Mesenchymal stem cell (in vitro differentiated cells and primary cell): Measurements from ENCODE around the gene SERINC5. TPM values are rescaled to one million over a fixed set of nuclear protein-coding genes. Genes with fewer than 3 reads are reported as not detected.
"Not testable (repeated sequence)": the region's sequence is repeated elsewhere in the genome, so short reads cannot be mapped to it uniquely, and the experiment has no call there.

Source experiments
- DNase-seq: peaks from one replicate; pipeline ENCODE4 v3.0.0-alpha.2; 2013
- H2AFZ ChIP-seq: one replicate; pipeline ENCODE4 v1.6.1; 2013; ENCODE audit warnings: low read depth, mild to moderate bottlenecking, control low read depth, inconsistent platforms, low read length, moderate library complexity
- H2AK5ac ChIP-seq: 2 replicates; pipeline ENCODE4 v1.6.1; 2013; ENCODE audit warnings: low read length, moderate library complexity, mild to moderate bottlenecking, inconsistent platforms; ENCODE audit not compliant: severe bottlenecking
- H2BK120ac ChIP-seq: one replicate; pipeline ENCODE4 v1.6.1; 2013; ENCODE audit warnings: low read depth, mild to moderate bottlenecking, inconsistent platforms, low read length, moderate library complexity
- H2BK12ac ChIP-seq, 2 experiments: one replicate each; pipeline ENCODE4 v1.6.1; 2013; ENCODE audit warnings: inconsistent platforms in 2 of 2, low read length in 2 of 2, mild to moderate bottlenecking in 2 of 2, moderate library complexity in 2 of 2, control low read depth in 1 of 2
- H2BK15ac ChIP-seq: one replicate; pipeline ENCODE4 v1.6.1; 2013; ENCODE audit warnings: mild to moderate bottlenecking, low read depth, inconsistent platforms; ENCODE audit not compliant: poor library complexity, severe bottlenecking
- H2BK5ac ChIP-seq: 2 replicates; pipeline ENCODE4 v1.6.1; 2013; ENCODE audit warnings: low read depth, mild to moderate bottlenecking, low read length, control low read depth, inconsistent platforms; ENCODE audit not compliant: poor library complexity, severe bottlenecking
- H3K14ac ChIP-seq, 2 experiments: one replicate each; pipeline ENCODE4 v1.6.1; 2013; ENCODE audit warnings: inconsistent platforms in 2 of 2, low read length in 2 of 2, control low read depth in 1 of 2, mild to moderate bottlenecking in 1 of 2, moderate library complexity in 1 of 2
- H3K18ac ChIP-seq, 2 experiments: one replicate each; pipeline ENCODE4 v1.6.1; 2013; ENCODE audit warnings: inconsistent platforms in 2 of 2, low read length in 2 of 2, control low read depth in 1 of 2, low read depth in 1 of 2, mild to moderate bottlenecking in 1 of 2
- H3K23ac ChIP-seq, 2 experiments: one replicate each; pipeline ENCODE4 v1.6.1; 2013; ENCODE audit warnings: inconsistent platforms in 2 of 2, low read length in 2 of 2, mild to moderate bottlenecking in 2 of 2, moderate library complexity in 2 of 2, control low read depth in 1 of 2
- H3K27ac ChIP-seq: 2 replicates; pipeline ENCODE4 v1.5.1; 2013; ENCODE audit warnings: mild to moderate bottlenecking, moderate library complexity, low read length, control low read depth, inconsistent platforms; ENCODE audit not compliant: poor library complexity, severe bottlenecking
- H3K27me3 ChIP-seq, 2 experiments: 2 replicates each; pipeline versions ENCODE4 v1.6.1 to v1.7.0; 2013; ENCODE audit warnings: low read length in 2 of 2, mild to moderate bottlenecking in 2 of 2, moderate library complexity in 2 of 2, control low read depth in 1 of 2, inconsistent platforms in 1 of 2; ENCODE audit not compliant: control insufficient read depth in 1 of 2, insufficient read depth in 1 of 2
- H3K36me3 ChIP-seq, 2 experiments: 2 replicates each; pipeline versions ENCODE4 v1.6.1 to v1.7.0; 2013; ENCODE audit warnings: low read length in 2 of 2, control low read depth in 1 of 2, inconsistent platforms in 1 of 2, low read depth in 1 of 2, mild to moderate bottlenecking in 1 of 2; ENCODE audit not compliant: insufficient read depth in 2 of 2, control insufficient read depth in 1 of 2
- H3K4ac ChIP-seq, 2 experiments: one replicate each; pipeline ENCODE4 v1.6.1; 2013; ENCODE audit warnings: inconsistent platforms in 2 of 2, low read length in 2 of 2, mild to moderate bottlenecking in 2 of 2, moderate library complexity in 2 of 2, control low read depth in 1 of 2, low read depth in 1 of 2
- H3K4me1 ChIP-seq: 2 replicates; pipeline ENCODE4 v1.6.1; 2013; ENCODE audit warnings: low read depth, low read length, control low read depth; ENCODE audit not compliant: control insufficient read depth, insufficient read depth
- H3K4me2 ChIP-seq: 2 replicates; pipeline ENCODE4 v1.6.1; 2013; ENCODE audit warnings: low read length, mild to moderate bottlenecking, inconsistent platforms; ENCODE audit not compliant: poor library complexity, severe bottlenecking
- H3K4me3 ChIP-seq, 2 experiments: 2 replicates each; pipeline versions ENCODE4 v1.5.1 to v1.7.0; 2013; ENCODE audit warnings: low read length in 2 of 2, mild to moderate bottlenecking in 2 of 2, control low read depth in 1 of 2, low read depth in 1 of 2; ENCODE audit not compliant: insufficient read depth in 1 of 2
- H3K79me1 ChIP-seq: replicated peaks from 2 replicates; pipeline ENCODE4 v1.6.1; 2013; ENCODE audit warnings: mild to moderate bottlenecking, control low read depth, low read length, inconsistent platforms; ENCODE audit not compliant: poor library complexity, severe bottlenecking
- H3K9ac ChIP-seq: 2 replicates; pipeline ENCODE4 v1.7.0; 2013; ENCODE audit warnings: mild to moderate bottlenecking, low read length, moderate library complexity
- H3K9me3 ChIP-seq: 2 replicates; pipeline ENCODE4 v1.7.0; 2013; ENCODE audit warnings: mild to moderate bottlenecking, low read length; ENCODE audit not compliant: control insufficient read depth
- H4K8ac ChIP-seq: one replicate; pipeline ENCODE4 v1.6.1; 2013; ENCODE audit warnings: inconsistent platforms, mild to moderate bottlenecking, low read length, moderate library complexity
- H4K91ac ChIP-seq: one replicate; pipeline ENCODE4 v1.6.1; 2013; ENCODE audit warnings: mild to moderate bottlenecking, low read length, inconsistent platforms
- WGBS: methylation state at CpG from one replicate; pipeline ENCODE4 v1.1.7; 2013; ENCODE audit warnings: mixed read lengths; 5-methylcytosine and 5-hydroxymethylcytosine counted together
- polyA plus RNA-seq, 2 experiments: library from polyadenylated mRNA; stranded (reverse); fragments of 200-250 nt; gene quantifications; one replicate each; pipeline ENCODE4 v1.2.3, GENCODE V29; 2013

SERINC5 gene
- polyA plus RNA-seq (2013, experiment 1 of 2) = 6.8 TPM
- 7.0 TPM for polyA plus RNA-seq (2013, experiment 2 of 2)

DNA sequence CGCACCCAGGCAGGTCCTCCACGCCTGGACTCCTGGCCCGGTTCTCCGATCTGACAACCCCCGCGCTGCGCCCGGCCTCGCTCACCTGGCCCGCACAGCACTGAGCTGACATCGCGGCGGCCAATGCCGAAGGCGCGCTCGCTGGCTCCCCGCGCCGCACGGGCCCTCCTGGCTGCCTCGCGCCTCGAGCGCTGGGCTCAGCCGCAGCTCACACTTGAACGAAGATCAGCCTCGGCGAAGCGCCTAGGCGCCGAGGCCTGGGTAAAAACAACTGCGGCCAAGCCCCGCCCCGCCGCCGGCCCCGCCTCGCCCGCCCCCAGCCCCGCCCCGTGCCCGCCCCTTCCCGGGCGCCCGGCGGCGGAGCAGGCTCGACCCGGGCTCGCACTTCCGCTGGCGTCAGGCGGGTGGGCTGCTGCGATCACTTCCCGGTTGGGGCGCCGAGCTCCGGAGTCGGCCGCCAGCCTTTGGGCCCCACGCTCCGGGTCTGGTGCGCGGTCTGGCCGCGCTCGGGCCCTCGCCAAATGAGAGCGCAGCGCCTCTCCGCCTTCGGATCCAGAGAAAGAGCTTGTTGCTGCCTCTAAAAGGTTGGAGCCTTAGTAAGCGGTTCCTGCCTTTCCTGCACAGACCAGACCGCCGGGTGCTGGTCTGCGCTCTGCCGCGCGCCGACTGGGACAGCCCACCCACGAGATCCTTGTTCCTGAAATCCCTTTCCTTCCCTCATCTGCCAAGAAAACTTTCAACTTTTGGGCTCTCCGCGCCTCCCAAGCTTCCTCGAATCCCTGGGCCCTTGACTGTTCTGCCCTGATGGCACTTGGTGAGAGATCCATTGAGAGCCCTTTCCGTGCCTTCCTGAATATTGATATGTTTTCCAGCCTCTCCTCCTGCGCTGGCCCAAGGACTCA lies at the start of gene SERINC5:
Gene SERINC5 (minus strand): TSS at position 238 of the 902 bp plus-strand sequence. CDS start 126 bp downstream, at position 112.
- Histone ChIP-seq H3K4ac (peak within 1 kb of the TSS; percentile 71 to 76), H2BK15ac (peak within 1 kb of the TSS; percentile 85), H3K9ac (peak within 1 kb of the TSS; percentile 96), H2BK5ac (no peak within 1 kb of the TSS), H4K8ac (peak within 1 kb of the TSS; percentile 57), H3K27me3 (no peaks in the 10 kb centered on the region), H2BK12ac (peak within 1 kb of the TSS in 1 of 2 experiments; percentile 70), H4K91ac (no peak within 1 kb of the TSS), H3K14ac (peak within 1 kb of the TSS in 1 of 2 experiments; percentile 95), H3K4me1 (peaks cover 10% of the 10 kb centered on the region), H3K79me1 (peaks cover 18% of the 10 kb centered on the region), H2BK120ac (peak within 1 kb of the TSS; percentile 87), H2AK5ac (no peak within 1 kb of the TSS), H3K4me3 (peak within 1 kb of the TSS; percentile 91 to 98), H3K36me3 (no peaks in the 10 kb centered on the region), H3K27ac (peak within 1 kb of the TSS; percentile 93), H3K4me2 (peak within 1 kb of the TSS; percentile 96), H3K23ac (peak within 1 kb of the TSS in 1 of 2 experiments; percentile 95), H3K18ac (peak within 1 kb of the TSS; percentile 87 to 99), H2AFZ (peak within 1 kb of the TSS; percentile 95), H3K9me3 (no peaks in the 10 kb centered on the region)
- peak; percentile 82 for DNase-seq
- WGBS = under 1% methylated on average over 82 of the region's 87 CpGs

DNA sequence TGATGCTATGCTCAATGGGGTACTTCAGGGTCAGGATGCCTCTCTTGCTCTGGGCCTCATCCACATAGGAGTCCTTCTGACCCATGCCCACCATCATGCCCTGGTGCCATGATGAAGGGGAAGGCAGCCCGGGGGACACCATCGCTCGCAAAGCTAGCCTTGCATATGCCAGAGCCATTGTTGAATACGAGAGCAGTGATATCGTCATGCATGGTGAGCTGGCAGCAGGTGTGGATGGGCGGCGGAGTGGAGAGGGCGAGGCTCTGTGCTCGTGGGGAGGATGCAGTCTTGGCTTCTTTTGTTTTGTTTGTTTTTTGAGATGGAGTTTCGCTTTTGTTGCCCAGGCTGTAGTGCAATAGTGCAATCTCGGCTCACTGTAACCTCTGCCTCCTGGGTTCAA lies 46.8 kb upstream of the SERINC5 start:
- no peak overlapping the region for H2BK15ac ChIP-seq
- H2BK12ac ChIP-seq = no peak overlapping the region
- H2BK120ac ChIP-seq = no peak overlapping the region
- no peak overlapping the region for H4K8ac ChIP-seq
- H2AK5ac ChIP-seq = no peak overlapping the region
- no peak for DNase-seq
- H3K4ac ChIP-seq = no peak overlapping the region
- H3K14ac ChIP-seq = no peak overlapping the region
- H3K18ac ChIP-seq = no peak overlapping the region
- H3K9ac ChIP-seq = no peak overlapping the region
- H3K27ac ChIP-seq = no peak overlapping the region
- H3K9me3 ChIP-seq = no peaks in the 10 kb centered on the region
- no peak overlapping the region for H3K4me3 ChIP-seq
- H3K4me1 ChIP-seq = no peaks in the 10 kb centered on the region
- no peak overlapping the region for H2AFZ ChIP-seq
- H3K4me2 ChIP-seq = no peak overlapping the region
- no peak overlapping the region for H4K91ac ChIP-seq
- no peaks in the 10 kb centered on the region for H3K36me3 ChIP-seq
- no peaks in the 10 kb centered on the region for H3K79me1 ChIP-seq
- WGBS = 93% methylated on average over 11 of the region's 11 CpGs
- H3K23ac ChIP-seq = no peak overlapping the region
- H3K27me3 ChIP-seq = no peaks in the 10 kb centered on the region
- no peak overlapping the region for H2BK5ac ChIP-seq

DNA sequence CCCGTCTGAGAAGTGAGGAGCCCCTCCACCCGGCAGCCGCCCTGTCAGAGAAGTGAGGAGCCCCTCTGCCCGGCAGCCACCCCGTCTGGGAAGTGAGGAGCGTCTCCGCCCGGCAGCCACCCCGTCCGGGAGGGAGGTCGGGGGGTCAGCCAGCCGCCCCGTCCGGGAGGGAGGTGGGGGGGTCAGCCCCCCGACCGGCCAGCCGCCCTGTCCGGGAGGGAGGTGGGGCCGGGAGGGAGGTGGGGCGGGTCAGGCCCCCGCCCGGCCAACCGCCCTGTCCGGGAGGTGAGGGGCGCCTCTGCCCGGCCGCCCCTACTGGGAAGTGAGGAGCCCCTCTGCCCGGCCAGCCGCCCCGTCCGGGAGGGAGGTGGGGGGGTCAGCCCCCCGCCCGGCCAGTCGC lies 45.5 kb upstream of the SERINC5 start:
- not testable (repeated sequence) for H3K9me3 ChIP-seq, H3K36me3 ChIP-seq, H3K27ac ChIP-seq, H2AK5ac ChIP-seq, H4K91ac ChIP-seq, H3K27me3 ChIP-seq, H3K4me2 ChIP-seq, H3K79me1 ChIP-seq, H3K18ac ChIP-seq, H3K23ac ChIP-seq, H4K8ac ChIP-seq, H2BK120ac ChIP-seq, H3K14ac ChIP-seq, DNase-seq, H3K4me3 ChIP-seq, H2BK15ac ChIP-seq, H3K4ac ChIP-seq, H2BK12ac ChIP-seq, H3K9ac ChIP-seq, H2BK5ac ChIP-seq, H3K4me1 ChIP-seq, H2AFZ ChIP-seq
- WGBS = 97% methylated on average over 15 of the region's 34 CpGs

DNA sequence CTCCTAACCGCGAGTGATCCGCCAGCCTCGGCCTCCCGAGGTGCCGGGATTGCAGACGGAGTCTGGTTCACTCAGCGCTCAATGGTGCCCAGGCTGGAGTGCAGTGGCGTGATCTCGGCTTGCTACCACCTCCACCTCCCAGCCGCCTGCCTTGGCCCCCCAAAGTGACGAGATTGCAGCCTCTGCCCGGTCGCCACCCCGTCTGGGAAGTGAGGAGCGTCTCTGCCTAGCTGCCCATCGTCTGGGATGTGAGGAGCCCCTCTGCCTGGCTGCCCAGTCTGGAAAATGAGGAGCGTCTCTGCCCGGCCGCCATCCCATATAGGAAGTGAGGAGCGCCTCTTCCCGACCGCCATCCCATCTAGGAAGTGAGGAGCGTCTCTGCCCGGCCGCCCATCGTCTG lies 44.9 kb upstream of the SERINC5 start:
- not testable (repeated sequence) for DNase-seq, H3K79me1 ChIP-seq, H2BK15ac ChIP-seq, H4K8ac ChIP-seq, H2AK5ac ChIP-seq, H2BK120ac ChIP-seq, H2AFZ ChIP-seq, H2BK5ac ChIP-seq, H4K91ac ChIP-seq, H3K4me1 ChIP-seq, H3K23ac ChIP-seq, H3K4me2 ChIP-seq, H3K27ac ChIP-seq, H3K18ac ChIP-seq, H3K14ac ChIP-seq, H3K9ac ChIP-seq, H3K4ac ChIP-seq, H3K4me3 ChIP-seq, H3K9me3 ChIP-seq, H3K36me3 ChIP-seq, H3K27me3 ChIP-seq, H2BK12ac ChIP-seq
- 96% methylated on average over 8 of the region's 27 CpGs for WGBS
